SJSA1 (cell line): ENCODE results near the gene APMAP. TPM values are rescaled to one million over a fixed set of nuclear protein-coding genes. Genes with fewer than 3 reads are reported as not detected.
"Not testable (repeated sequence)": the region's sequence is repeated elsewhere in the genome, so short reads cannot be mapped to it uniquely, and the experiment has no call there.

Source experiments
- DNase-seq, 2 experiments: peaks; one replicate each; pipeline ENCODE4 v3.0.0-alpha.2; 2015 to 2020; ENCODE audit warnings: low spot score in 2 of 2, low read depth in 1 of 2
- H3K27ac ChIP-seq: fragments of 250-450 bp; sonication (Bioruptor Pico); 2 replicates; pipeline ENCODE4 v1.5.1; 2020; ENCODE audit warnings: mild to moderate bottlenecking, moderate library complexity
- H3K27me3 ChIP-seq: fragments of 250-450 bp; sonication (Bioruptor Pico); replicated peaks from 2 replicates; pipeline ENCODE4 v1.5.1; 2020; ENCODE audit warnings: mild to moderate bottlenecking, moderate library complexity
- H3K36me3 ChIP-seq: fragments of 250-450 bp; sonication (Bioruptor Pico); 2 replicates; pipeline ENCODE4 v1.5.1; 2020; ENCODE audit warnings: mild to moderate bottlenecking
- H3K4me1 ChIP-seq: fragments of 250-450 bp; sonication (Bioruptor Pico); replicated peaks from 2 replicates; pipeline ENCODE4 v1.6.1; 2021; ENCODE audit warnings: mild to moderate bottlenecking
- H3K4me3 ChIP-seq: fragments of 250-450 bp; sonication (Bioruptor Pico); 2 replicates; pipeline ENCODE4 v1.5.1; 2020; ENCODE audit warnings: mild to moderate bottlenecking
- H3K9me3 ChIP-seq: fragments of 250-450 bp; sonication (Bioruptor Pico); replicated peaks from 2 replicates; pipeline ENCODE4 v1.5.1; 2020; ENCODE audit warnings: mild to moderate bottlenecking
- total RNA-seq: library from RNA; depleted of rRNA; stranded (reverse); fragments of >200 nt; shearing (Covaris generic); gene quantifications from 2 replicates; pipeline ENCODE4 v1.2.3, GENCODE V29; 2014

APMAP gene
- total RNA-seq, 1 experiment from 2014 or later, result 167 TPM

DNA sequence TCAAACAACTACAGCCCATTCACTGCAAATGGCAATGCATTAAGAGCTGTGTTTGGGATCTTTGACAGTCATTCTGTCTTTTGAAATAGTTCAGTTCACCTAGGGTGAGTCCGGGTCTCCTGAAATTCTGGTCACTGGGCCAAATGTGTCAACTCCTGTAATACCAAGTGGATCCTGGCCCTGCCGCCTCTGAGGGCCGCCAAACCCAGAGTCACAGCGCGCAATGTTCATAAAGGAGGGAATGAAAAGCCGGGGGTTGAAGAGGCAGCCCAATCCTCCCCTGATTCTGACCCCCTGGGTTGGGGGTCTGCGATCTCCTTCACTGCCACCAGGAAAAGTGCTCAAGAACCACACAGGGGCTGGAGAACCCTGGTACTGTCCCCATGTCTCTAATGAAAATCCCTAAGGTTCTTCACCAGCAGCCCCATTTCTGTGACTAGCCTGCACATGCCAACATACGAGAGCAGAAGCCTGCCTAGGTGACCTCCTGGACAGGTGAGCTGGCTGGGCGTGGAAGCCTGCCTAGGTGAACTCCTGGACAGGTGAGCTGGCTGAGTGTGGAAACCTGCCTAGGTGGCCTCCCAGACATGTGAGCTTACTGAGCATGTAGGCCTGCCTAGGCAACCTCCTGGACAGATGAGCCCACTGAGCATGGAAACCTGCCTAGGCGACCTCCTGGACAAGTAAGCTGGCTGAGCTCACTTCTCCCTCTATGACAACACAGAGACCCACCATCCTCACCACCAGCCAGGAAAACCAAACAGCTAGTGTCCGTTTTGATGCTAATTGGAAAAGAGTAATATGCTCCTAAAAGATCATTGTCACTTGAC, 16.1 kb upstream of the APMAP start:
- no peak overlapping the region for H3K4me3 ChIP-seq
- H3K9me3 ChIP-seq, result no peaks in the 10 kb centered on the region
- peaks cover 16% of the 10 kb centered on the region for H3K4me1 ChIP-seq
- H3K36me3 ChIP-seq, result no peaks in the 10 kb centered on the region
- H3K27me3 ChIP-seq, result no peaks in the 10 kb centered on the region
- DNase-seq, result peak in 1 of 2 experiments; percentile 28
- no peak overlapping the region for H3K27ac ChIP-seq

- Histone ChIP-seq H3K9me3 (no peaks in the 10 kb centered on the region), H3K4me3 (no peak overlapping the region), H3K27me3 (no peaks in the 10 kb centered on the region), H3K36me3 (no peaks in the 10 kb centered on the region), H3K4me1 (peaks cover 16% of the 10 kb centered on the region), H3K27ac (no peak overlapping the region)
- DNase-seq, result peak in 1 of 2 experiments; percentile 41
Measured at GRCh38 chr20:25007491-25008305, 15.1 kb upstream of the APMAP start.

GRCh38 chr20:25006431-25007167, 14.0 kb upstream of the APMAP start:
- Histone ChIP-seq H3K4me1 (peaks cover 16% of the 10 kb centered on the region), H3K27me3 (no peaks in the 10 kb centered on the region), H3K27ac (no peak overlapping the region), H3K36me3 (no peaks in the 10 kb centered on the region), H3K4me3 (no peak overlapping the region), H3K9me3 (no peaks in the 10 kb centered on the region)
- DNase-seq, result peak in 1 of 2 experiments; percentile 31

- DNase-seq, result peak in 1 of 2 experiments; percentile 16
- no peaks in the 10 kb centered on the region for H3K9me3 ChIP-seq
- no peaks in the 10 kb centered on the region for H3K36me3 ChIP-seq
- H3K4me1 ChIP-seq, result peaks cover 19% of the 10 kb centered on the region
- no peak overlapping the region for H3K27ac ChIP-seq
- no peak overlapping the region for H3K4me3 ChIP-seq
- H3K27me3 ChIP-seq, result no peaks in the 10 kb centered on the region
Measured at GRCh38 chr20:25005661-25006060, 13.1 kb upstream of the APMAP start.

DNA sequence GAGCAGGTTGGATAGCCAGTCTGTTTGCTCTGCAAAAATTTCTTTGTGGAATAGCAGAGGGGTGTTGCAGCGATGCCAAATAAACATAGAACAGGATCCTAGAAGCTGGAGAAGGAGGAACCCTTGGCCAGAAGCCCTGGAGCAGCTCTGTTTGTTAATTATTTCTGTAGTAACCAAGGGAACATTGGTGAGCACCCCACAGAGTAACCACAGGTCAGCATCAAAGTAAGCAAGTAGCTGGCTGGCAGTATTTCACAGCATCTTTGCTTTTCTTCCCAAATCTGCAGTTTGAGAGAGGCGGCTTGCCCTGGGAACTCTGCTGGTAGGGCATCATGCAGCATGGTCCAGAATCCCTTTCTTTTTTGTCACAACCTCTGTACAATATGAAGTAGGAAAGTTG, 12.7 kb upstream of the APMAP start:
- H3K9me3 ChIP-seq, result no peaks in the 10 kb centered on the region
- no peaks in the 10 kb centered on the region for H3K36me3 ChIP-seq
- no peaks in the 10 kb centered on the region for H3K27me3 ChIP-seq
- DNase-seq, result peak in 1 of 2 experiments; percentile 22
- H3K4me1 ChIP-seq, result peaks cover 23% of the 10 kb centered on the region
- no peak overlapping the region for H3K4me3 ChIP-seq
- H3K27ac ChIP-seq, result no peak overlapping the region

GRCh38 chr20:25003002-25003401, 10.5 kb upstream of the APMAP start:
- Histone ChIP-seq H3K9me3 (no peaks in the 10 kb centered on the region), H3K36me3 (no peaks in the 10 kb centered on the region), H3K4me1 (peaks cover 11% of the 10 kb centered on the region), H3K27ac (no peak overlapping the region), H3K27me3 (no peaks in the 10 kb centered on the region), H3K4me3 (no peak overlapping the region)
- DNase-seq, result no peak

GRCh38 chr20:25001323-25001722, 8.8 kb upstream of the APMAP start:
- not testable (repeated sequence) for H3K9me3 ChIP-seq, H3K27me3 ChIP-seq, H3K36me3 ChIP-seq, H3K4me3 ChIP-seq, H3K27ac ChIP-seq, DNase-seq
- H3K4me1 ChIP-seq, result peaks cover 11% of the 10 kb centered on the region

GRCh38 chr20:25000268-25000801, 7.8 kb upstream of the APMAP start:
- no peaks in the 10 kb centered on the region for H3K36me3 ChIP-seq
- DNase-seq, result peak; percentile 41 to 47
- no peak overlapping the region for H3K4me3 ChIP-seq
- peaks cover 11% of the 10 kb centered on the region for H3K4me1 ChIP-seq
- H3K27me3 ChIP-seq, result no peaks in the 10 kb centered on the region
- no peaks in the 10 kb centered on the region for H3K9me3 ChIP-seq
- no peak overlapping the region for H3K27ac ChIP-seq

DNA sequence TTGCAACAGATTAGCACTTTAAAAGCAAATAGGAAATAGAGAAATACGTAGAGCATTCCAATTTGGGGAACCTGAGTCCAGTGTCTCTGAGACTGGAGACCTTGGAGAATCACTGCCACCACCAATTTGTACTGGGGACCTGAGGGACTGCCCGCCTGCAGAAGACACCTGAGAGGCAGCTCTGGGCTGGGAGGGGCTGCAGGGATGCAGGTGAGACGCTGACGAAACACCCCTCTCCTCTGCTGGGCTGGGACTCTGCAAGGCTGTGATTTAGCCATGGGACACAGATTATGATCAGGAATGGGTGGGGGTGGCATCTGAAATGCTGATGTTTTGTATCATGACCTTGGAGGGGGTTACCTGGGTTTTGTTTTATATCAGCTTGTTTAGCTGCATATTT, 7.0 kb upstream of the APMAP start:
- DNase-seq, result peak in 1 of 2 experiments; percentile 35
- Histone ChIP-seq H3K4me3 (no peak overlapping the region), H3K36me3 (no peaks in the 10 kb centered on the region), H3K4me1 (peaks cover 18% of the 10 kb centered on the region), H3K9me3 (no peaks in the 10 kb centered on the region), H3K27ac (no peak overlapping the region), H3K27me3 (no peaks in the 10 kb centered on the region)

GRCh38 chr20:24998631-24999445, 6.3 kb upstream of the APMAP start:
- no peak overlapping the region for H3K4me3 ChIP-seq
- DNase-seq, result peak in 1 of 2 experiments; percentile 27
- H3K27me3 ChIP-seq, result no peaks in the 10 kb centered on the region
- no peaks in the 10 kb centered on the region for H3K36me3 ChIP-seq
- H3K27ac ChIP-seq, result no peak overlapping the region
- no peaks in the 10 kb centered on the region for H3K9me3 ChIP-seq
- peaks cover 19% of the 10 kb centered on the region for H3K4me1 ChIP-seq

DNA sequence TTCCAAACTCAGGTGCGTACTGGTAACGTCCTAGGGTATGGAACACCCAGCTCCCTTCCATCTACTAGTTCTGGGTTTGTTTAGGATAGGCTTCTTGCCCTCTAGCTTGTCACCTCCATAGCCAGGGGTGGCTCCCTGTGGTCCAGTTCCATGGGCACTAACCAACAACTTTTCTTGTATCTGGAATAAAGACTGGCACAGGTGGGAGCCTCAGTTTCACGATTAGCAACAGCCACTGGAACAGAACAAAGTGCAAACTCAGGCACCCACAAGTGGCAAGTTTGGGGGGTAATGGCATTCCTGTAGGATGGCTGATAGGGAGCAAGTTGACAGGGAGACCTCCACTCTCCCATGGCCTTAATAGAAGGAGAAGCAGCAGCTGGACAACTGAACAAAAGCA, 5.6 kb upstream of the APMAP start:
- H3K27ac ChIP-seq, result no peak overlapping the region
- H3K27me3 ChIP-seq, result no peaks in the 10 kb centered on the region
- H3K36me3 ChIP-seq, result no peaks in the 10 kb centered on the region
- no peaks in the 10 kb centered on the region for H3K9me3 ChIP-seq
- no peak overlapping the region for H3K4me3 ChIP-seq
- peak in 1 of 2 experiments; percentile 16 for DNase-seq
- H3K4me1 ChIP-seq, result peaks cover 27% of the 10 kb centered on the region

GRCh38 chr20:24996449-24997377, 4.2 kb upstream of the APMAP start:
- DNase-seq, result peak in 1 of 2 experiments; percentile 19
- H3K27me3 ChIP-seq, result no peaks in the 10 kb centered on the region
- H3K9me3 ChIP-seq, result no peaks in the 10 kb centered on the region
- H3K4me3 ChIP-seq, result no peak overlapping the region
- no peaks in the 10 kb centered on the region for H3K36me3 ChIP-seq
- no peak overlapping the region for H3K27ac ChIP-seq
- H3K4me1 ChIP-seq, result peaks cover 31% of the 10 kb centered on the region
